Stimulated activated CD4-positive, alpha-beta T cell treated with anti-CD3 and anti-CD28 coated beads, TNF-alpha, amount 100 ng/mL, for 24 hours (primary cell): ENCODE measurements around the gene NKX2-8.
A peak's percentile ranks its signal among the peaks of the same experiment; 100 is the strongest.

ENCODE experiments used
- DNase-seq, 3 experiments: peaks; one replicate each; pipeline ENCODE4 v3.0.0-alpha.2; 2020; ENCODE audit warnings: low read depth in 3 of 3

Gene NKX2-8

GRCh38 chr14:36582011-36582873, at the start of gene NKX2-8:
Gene NKX2-8, minus strand, starts transcription at chr14:36582614. Its CDS starts 225 bp downstream, at chr14:36582389.
- DNase-seq = no peak

DNA sequence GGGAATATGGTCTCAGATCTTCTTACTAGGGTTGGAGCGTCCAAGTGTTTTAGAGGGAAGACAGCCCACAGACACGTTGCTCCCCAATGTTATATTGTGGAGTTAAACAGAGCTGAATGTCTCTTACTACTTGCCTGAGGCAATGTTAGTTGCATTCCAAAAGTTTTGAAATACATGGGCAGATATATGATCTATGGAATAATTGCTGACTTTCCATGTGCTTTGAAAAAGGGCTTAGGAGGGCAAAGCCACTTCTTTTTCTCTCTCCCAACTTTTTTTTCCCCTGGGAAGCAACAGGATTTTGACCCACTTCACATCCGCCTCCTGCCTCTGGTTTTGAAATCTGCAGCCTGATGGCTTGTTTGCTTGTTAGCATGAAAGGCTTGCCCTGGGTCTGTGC, 45.6 kb upstream of the NKX2-8 start:
- no peak for DNase-seq

DNA sequence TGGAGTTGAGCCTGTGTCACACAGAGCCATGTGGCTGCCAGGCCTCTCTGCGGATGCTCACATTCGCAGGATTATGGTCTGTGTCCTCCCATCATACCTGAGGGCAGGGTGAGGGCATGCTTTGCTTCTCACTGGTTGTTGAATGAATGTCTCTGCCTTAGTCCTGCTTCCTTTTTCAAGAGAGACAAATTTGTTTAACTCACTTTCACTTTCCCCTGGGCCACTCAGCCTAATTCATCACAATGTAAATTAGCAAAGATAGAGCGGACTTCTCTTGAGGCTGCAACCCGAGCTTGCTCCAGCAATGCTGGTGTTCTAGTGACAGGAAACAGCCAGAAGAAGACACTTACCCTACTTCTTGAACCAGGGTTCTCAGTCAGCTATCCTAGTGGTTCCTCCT, 43.7 kb upstream of the NKX2-8 start:
- no peak for DNase-seq

- no peak for DNase-seq
These were observed 43.0 kb upstream of the NKX2-8 start for GRCh38 chr14:36625436-36625835.

- no peak for DNase-seq
These were observed 42.6 kb upstream of the NKX2-8 start for GRCh38 chr14:36625014-36625413.

DNA sequence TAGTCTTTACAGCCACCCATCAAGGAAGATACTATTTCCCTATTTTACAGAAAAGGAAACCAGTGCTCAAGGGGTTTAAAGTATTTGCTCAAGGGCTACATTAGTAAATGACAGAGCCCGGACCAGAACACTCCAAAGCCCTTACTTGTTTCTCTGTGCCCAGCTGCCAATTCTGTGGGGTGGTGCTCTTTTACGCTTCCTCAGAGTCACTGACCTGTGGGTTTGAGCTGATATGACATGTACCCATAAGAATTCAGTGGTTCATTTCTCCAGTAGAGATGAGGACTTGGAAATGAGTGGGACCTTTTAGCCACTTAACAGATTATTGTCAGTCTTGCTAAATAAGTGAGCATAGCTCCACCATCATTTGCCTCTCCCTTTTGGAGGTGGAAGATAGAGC, 37.4 kb upstream of the NKX2-8 start:
- DNase-seq = no peak

GRCh38 chr14:36619131-36619530, 36.7 kb upstream of the NKX2-8 start:
- DNase-seq = no peak

DNA sequence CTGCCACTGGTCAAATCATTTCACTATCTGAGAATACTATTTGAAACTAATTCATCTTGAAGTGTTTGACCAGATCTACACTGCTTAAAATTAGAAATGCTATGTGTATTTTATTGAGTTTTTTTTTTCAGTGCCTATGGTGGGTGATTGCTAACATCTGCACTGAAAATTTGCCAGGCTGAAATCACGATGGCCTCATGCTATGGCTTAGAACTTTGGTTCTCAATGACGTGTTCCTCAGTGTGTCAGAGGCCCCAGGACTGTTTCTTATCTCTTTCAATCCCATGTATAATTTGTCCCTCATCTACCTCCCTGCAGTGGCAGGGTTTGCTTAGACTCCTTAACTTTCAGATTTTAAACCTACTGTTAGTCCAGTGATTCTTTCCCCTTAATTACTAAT, 36.2 kb upstream of the NKX2-8 start:
- DNase-seq = no peak

DNA sequence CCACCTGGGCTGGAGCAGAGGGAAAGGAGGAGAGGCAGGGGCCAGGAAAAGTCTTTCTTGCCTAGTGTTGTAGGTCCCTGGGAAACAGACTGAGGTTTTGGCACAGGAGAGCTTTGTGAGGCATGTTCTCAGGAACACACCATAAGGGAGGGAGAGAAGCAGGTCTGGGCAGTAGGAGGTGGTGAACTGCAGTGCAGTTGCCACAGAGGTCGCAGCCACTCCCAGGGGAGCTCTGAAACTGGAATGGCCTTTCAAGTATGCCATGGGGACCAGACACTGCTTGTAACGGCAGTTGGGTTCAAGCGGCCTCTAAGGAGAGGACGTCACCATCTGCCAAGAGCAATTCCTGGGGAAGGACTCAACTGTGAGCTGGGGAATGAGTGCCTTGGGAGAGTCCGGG, 35.4 kb upstream of the NKX2-8 start:
- DNase-seq = no peak

GRCh38 chr14:36605506-36605857, 23.1 kb upstream of the NKX2-8 start:
- no peak for DNase-seq

DNA sequence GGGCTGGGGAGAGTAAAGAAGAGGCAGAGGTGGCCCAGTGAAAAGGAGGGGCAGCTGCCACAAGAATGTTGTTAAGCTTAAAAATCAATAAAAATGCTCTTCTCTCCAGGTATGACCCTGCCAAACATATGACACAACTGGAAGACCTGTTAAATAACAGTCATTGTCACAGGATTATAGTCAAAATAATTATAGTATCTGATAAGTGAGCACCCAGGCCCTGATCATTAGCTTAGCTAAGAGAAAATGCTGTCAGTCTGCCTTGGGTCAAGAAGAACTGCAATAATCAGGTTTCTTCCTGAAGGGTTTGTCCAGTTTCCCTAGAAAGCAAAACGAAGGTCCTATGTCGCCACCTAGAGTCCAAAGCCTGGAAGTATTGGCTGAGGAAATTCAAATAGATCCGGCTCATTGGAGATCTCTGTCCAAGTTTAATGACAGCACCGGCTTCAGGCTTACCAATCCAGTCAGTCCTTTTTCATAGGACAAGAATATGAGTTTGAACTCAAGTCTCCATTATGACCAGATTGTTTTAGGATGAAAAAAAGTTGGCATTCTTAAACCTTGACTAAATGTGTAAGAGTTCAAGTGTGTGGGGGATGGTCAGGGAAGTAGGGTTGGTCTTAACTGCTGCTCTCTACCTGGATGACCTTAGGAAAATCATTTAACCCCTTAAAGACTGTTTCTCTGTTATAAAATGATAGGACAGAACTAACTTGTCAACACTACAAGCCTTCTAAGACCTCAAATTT, 22.5 kb upstream of the NKX2-8 start:
- peak in 2 of 3 experiments; percentile 5 to 14 for DNase-seq

DNA sequence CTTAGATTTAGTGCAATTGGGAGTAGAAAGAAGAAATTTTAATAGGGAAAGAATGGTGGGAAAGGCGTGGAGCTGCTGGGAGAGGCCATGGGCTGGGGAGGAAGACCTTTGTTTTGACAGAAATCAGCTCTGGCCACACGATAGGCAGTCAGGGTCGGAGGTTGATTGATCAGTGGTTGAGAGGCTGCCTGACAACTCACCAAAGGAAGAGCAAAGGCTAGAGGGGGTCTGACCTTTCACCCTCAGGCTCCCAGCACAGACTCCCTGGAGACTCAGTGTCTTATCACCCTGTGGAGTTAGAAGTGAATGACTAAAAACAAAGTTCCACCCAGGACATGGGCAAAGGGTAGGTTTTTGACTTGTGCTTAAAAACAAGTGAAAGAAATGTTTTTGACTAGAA, 18.0 kb upstream of the NKX2-8 start:
- DNase-seq = no peak

GRCh38 chr14:36591482-36591881, 9.1 kb upstream of the NKX2-8 start:
- DNase-seq = no peak

GRCh38 chr14:36588788-36589187, 6.4 kb upstream of the NKX2-8 start:
- DNase-seq = no peak

DNA sequence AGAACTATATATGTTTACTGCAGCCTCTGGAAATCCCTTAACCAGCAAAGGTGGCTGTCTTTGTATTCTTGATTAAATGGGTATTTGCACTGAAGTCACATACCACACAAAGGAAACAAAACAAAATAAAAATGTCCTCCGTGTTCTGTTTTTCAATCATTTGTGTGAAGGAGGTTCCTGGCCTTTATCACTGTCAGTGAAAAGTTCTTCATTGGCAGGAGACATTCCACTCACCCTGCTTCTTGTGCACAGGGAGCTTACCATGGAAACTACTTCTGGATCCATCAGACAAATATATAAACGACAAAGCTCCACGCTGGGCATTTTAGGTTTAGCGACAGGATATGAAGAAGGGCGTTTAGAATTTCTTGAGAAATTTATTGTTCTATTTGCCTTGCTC, 5.7 kb upstream of the NKX2-8 start:
- DNase-seq = no peak

DNA sequence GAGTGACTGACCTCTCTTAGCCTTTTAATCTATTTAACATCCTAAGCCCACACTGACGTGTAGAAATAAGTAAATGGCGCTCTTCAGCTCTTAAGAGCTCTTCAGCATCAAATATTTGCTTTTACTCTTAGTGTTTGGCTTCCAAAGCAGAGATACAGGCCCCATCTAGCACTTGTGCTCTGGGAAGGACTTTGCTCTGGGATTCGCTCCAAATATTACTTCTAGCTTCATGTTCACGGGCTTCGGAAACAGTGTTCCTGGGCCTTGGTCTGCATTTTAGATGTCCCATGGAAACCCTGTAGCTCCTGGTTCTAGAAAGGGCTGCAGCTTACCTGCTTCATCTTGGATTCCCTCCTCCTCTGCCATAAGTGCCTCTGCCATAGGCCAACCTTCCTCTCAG, 2.7 kb upstream of the NKX2-8 start:
- no peak for DNase-seq

GRCh38 chr14:36583893-36584811, 1.7 kb upstream of the NKX2-8 start:
- DNase-seq = no peak

DNA sequence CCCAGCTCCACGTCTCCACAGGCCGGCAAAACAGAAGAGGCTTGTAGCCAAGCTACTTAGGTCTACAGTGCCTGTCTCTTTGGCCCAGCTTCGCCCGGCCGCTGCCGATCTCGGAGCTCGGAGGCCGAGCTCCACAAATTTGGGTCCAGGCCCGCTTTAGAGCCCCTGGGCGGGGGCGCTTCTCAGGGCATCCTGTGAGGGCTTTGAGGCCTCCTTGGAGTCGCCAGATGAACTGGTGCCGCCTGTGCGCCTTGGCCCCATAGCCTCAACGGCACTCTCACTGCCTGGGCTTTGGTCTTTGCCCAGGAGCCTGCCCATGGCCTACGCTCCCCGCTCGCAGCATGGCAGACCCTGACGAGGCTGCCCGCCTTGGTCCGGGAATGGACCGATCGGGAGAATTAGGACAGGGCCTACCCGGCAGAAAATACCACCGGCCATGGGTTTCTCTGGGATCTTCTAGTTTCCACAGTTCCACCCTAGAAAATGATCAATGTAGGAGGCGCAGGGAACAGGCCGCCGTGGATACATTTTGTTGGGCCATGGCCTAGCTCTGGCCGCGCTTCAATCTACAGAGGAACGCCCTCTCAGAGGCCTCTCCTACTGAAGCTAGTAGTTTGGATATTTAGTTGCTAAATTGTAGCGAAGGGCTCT, 953 bp upstream of the NKX2-8 start:
- no peak for DNase-seq

- no peak for DNase-seq
These were observed 444 bp upstream of the NKX2-8 start for GRCh38 chr14:36582874-36583241.

DNA sequence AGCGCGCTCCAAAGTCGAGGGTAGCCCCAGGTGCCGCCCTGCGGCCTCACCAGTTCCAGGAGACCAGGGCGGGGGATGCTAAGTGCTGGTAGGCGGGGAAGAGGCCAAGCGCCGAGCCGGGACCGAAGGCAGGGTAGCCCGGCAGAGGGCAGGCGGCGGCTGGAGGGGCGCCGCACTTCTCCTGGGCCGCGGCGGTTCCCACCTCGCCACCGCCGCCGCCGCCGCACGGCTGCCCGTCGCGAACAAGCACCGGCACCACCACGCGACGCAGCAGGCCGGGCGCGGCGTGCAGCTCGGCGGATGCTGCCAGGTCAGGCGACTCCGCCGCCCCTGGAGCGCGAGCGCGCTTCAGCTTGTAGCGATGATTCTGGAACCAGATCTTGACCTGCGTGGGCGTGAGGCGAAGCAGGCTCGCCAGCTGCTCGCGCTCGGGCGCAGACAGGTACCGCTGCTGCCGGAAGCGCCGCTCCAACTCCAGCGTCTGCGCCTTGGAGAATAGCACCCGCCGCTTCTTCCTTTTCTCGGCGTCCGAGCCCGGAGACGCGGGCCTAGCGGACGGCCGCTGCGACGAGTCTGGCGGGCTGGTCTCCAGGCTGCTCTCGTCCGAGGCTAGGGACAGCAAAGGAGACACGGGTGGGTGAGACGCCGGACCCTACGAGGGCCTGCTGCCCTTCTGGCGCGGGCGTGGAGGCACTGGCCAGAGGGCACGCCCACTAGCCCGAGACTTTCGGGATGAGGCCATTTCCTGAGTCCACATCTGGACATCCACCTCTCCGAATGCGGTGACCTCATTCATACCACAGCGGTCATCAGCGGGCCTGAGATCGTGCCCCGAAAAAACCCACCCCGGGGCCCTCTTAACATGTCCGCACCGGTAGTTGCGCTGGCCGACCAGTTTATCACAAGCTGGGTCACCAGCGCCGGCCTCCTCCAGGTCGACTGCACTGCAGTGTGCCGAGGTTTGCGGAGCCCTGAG, 1.3 kb downstream of the NKX2-8 start:
- no peak for DNase-seq
